Gastrocnemius medialis (tissue), 4 donors: ENCODE results near the gene VAV2. TPM values are rescaled to one million over a fixed set of nuclear protein-coding genes. Genes with fewer than 3 reads are reported as not detected.

Experiments
- ATAC-seq, 2 donors: fragments of 150-250 bp; one replicate each; pipeline ENCODE4 v1.9.1; 2016
- DNase-seq, 2 donors: peaks; one replicate each; pipeline ENCODE4 v3.0.0-alpha.2; 2019
- H3K27ac ChIP-seq, 4 donors: fragments of 200-600 bp; sonication (generic); 1 replicate in 1 of 4; 2 replicates in 3 of 4; pipeline ENCODE4 v1.5.1; 2016 to 2018; ENCODE audit warnings: mild to moderate bottlenecking in 2 of 4, moderate library complexity in 1 of 4
- H3K27me3 ChIP-seq, 3 donors: fragments of 200-600 bp; sonication (generic) in 2 of 3; 1 replicate in 1 of 3; 2 replicates in 2 of 3; pipeline versions ENCODE4 v1.5.1 to v1.6.0; 2016 to 2019; ENCODE audit warnings: mild to moderate bottlenecking in 1 of 3, moderate library complexity in 1 of 3
- H3K36me3 ChIP-seq, 2 donors: fragments of 200-600 bp; sonication (generic) in 1 of 2; one replicate each; pipeline ENCODE4 v1.5.1; 2017 to 2018
- H3K4me1 ChIP-seq, 2 donors: fragments of 200-600 bp; sonication (generic) in 1 of 2; one replicate each; pipeline ENCODE4 v1.5.1; 2016 to 2017; ENCODE audit warnings: mild to moderate bottlenecking in 2 of 2
- H3K4me3 ChIP-seq, 4 donors: fragments of 200-600 bp; sonication (generic) in 3 of 4; 1 replicate in 1 of 4; 2 replicates in 3 of 4; pipeline ENCODE4 v1.5.1; 2016 to 2019; ENCODE audit warnings: mild to moderate bottlenecking in 2 of 4
- H3K9me3 ChIP-seq, 3 donors: fragments of 200-600 bp; sonication (generic) in 2 of 3; 1 replicate in 1 of 3; 2 replicates in 2 of 3; pipeline ENCODE4 v1.5.1; 2016 to 2019
- POLR2A ChIP-seq, 2 donors: fragments of 450-650 bp; IDR thresholded peaks; one replicate each; pipeline ENCODE4 v1.6.1; 2017; ENCODE audit warnings: antibody characterized with exemption in 2 of 2, mild to moderate bottlenecking in 2 of 2, moderate library complexity in 2 of 2
- in situ Hi-C, 4 donors: fragments of 200-750 bp; cut with MboI; loops; one replicate each; pipeline versions ENCODE4 v1.15.0 to v1.8.0; 2017; ENCODE audit warnings: low sequenced_read_pairs in 4 of 4
- intact Hi-C: fragments of 100-400 bp; cut with DNase I; formaldehyde crosslinking; loops from one replicate; pipeline ENCODE4 v1.15.1; 2023; ENCODE audit warnings: low total_unique reads
- total RNA-seq, 4 donors: library from RNA; depleted of rRNA; stranded (reverse); fragments of >200 nt; gene quantifications; one replicate each; pipeline versions ENCODE4 v1.1.0 to v1.2.3, GENCODE V29; 2016
- TF ChIP-seq, protein P1 (sequence below), 5 experiments: fragments of 450-650 bp in 3 of 5; fragments of 200-600 bp in 2 of 5; sonication (generic) in 2 of 5; IDR thresholded peaks in 4 of 5; conservative IDR thresholded peaks in 1 of 5; 1 replicate in 4 of 5; 2 replicates in 1 of 5; pipeline ENCODE4 v1.5.1; 2016 to 2019; ENCODE audit warnings: antibody characterized with exemption in 5 of 5, mild to moderate bottlenecking in 3 of 5, moderate library complexity in 3 of 5

VAV2 gene
- total RNA-seq, 4 donors from 2014 or later, result 0.51 to 1.2 (median 0.97) TPM

DNA sequence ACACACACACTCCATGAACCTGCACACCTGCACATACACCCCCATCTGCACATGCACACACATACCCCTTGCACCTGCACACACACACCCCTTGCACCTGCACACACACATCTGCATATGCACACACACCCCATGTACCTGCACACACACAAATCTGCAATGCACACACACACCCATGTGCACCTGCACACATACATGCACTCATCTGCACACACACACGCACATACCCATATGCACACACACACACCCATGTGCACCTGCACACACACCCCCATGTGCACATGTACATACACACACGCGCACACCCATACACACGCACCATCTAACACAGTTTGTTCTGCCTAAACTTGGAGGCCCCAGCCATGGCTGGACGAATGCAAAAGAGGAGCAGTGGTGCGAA, 138.1 kb downstream of the VAV2 start:
- Histone ChIP-seq H3K9me3 (no peaks in the 10 kb centered on the region), H3K27ac (no peak overlapping the region), H3K27me3 (peaks cover 0 to 3% (median 0%) of the 10 kb centered on the region in 3 donors), H3K4me1 (no peaks in the 10 kb centered on the region), H3K4me3 (no peak overlapping the region), H3K36me3 (no peaks in the 10 kb centered on the region)
- no peak for TF ChIP-seq POLR2A (IDR thresholded peaks at IDR 0.05)
- TF ChIP-seq, protein P1, sequence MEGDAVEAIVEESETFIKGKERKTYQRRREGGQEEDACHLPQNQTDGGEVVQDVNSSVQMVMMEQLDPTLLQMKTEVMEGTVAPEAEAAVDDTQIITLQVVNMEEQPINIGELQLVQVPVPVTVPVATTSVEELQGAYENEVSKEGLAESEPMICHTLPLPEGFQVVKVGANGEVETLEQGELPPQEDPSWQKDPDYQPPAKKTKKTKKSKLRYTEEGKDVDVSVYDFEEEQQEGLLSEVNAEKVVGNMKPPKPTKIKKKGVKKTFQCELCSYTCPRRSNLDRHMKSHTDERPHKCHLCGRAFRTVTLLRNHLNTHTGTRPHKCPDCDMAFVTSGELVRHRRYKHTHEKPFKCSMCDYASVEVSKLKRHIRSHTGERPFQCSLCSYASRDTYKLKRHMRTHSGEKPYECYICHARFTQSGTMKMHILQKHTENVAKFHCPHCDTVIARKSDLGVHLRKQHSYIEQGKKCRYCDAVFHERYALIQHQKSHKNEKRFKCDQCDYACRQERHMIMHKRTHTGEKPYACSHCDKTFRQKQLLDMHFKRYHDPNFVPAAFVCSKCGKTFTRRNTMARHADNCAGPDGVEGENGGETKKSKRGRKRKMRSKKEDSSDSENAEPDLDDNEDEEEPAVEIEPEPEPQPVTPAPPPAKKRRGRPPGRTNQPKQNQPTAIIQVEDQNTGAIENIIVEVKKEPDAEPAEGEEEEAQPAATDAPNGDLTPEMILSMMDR (IDR thresholded peaks at IDR 0.05 in 4 of 5, conservative IDR thresholded peaks at IDR 0.05 in 1 of 5), result no peak
- DNase-seq, result no peak
- in situ Hi-C loops (no loop called here), intact Hi-C loops (no loop called here)
- ATAC-seq, result no peak

DNA sequence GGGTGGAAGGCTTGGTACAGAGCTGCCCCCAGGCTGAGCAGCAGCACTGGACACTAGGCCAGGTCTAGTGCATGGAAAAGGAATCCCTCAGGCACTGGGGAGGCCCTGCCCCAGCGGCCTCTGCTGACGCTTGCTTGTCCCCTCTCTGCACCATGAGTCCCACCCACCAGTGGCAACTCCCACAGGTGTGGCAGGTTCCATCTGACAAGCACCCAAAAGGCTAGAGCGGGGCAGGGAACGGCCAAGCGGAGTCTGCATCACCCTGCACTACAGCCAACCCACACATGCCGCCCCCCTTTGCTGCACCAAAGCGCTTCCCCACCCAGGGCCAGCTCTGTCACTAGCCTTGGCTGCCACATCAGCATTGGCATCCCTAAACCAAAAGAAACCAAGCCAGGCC, 138.8 kb downstream of the VAV2 start:
- intact Hi-C loops (no loop called here), in situ Hi-C loops (no loop called here)
- Histone ChIP-seq H3K27ac (no peak overlapping the region), H3K9me3 (no peaks in the 10 kb centered on the region), H3K4me3 (no peak overlapping the region), H3K36me3 (no peaks in the 10 kb centered on the region), H3K27me3 (peaks cover 0 to 3% (median 0%) of the 10 kb centered on the region in 3 donors), H3K4me1 (no peaks in the 10 kb centered on the region)
- DNase-seq, result no peak
- TF ChIP-seq, protein P1 (IDR thresholded peaks at IDR 0.05 in 4 of 5, conservative IDR thresholded peaks at IDR 0.05 in 1 of 5), result no peak
- TF ChIP-seq POLR2A (IDR thresholded peaks at IDR 0.05), result no peak
- ATAC-seq, result no peak

DNA sequence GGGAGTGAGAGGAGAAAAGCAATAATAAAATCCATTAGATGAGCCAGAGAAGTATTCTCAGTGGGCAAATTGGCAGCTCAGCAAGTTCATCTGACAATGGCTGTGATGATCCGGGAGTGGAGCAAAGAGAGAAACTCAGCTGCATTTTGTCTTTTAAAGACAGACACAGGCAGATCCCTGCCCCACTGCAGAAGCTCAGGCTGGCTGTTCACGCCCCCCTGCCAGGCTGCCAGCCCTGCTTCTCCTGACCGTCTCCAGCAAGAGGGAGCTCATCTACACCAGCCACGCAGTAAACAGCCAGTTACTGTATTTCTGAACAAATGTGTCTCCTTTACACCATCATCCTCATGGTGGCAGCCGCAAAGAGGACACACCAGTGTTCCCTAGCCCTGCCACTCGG, 139.7 kb downstream of the VAV2 start:
- no peak for DNase-seq
- Histone ChIP-seq H3K27ac (no peak overlapping the region), H3K4me3 (no peak overlapping the region), H3K4me1 (no peaks in the 10 kb centered on the region), H3K36me3 (no peaks in the 10 kb centered on the region), H3K27me3 (peaks cover 0 to 3% (median 0%) of the 10 kb centered on the region in 3 donors), H3K9me3 (no peaks in the 10 kb centered on the region)
- TF ChIP-seq, protein P1 (IDR thresholded peaks at IDR 0.05 in 4 of 5, conservative IDR thresholded peaks at IDR 0.05 in 1 of 5), result no peak
- TF ChIP-seq POLR2A (IDR thresholded peaks at IDR 0.05), result no peak
- intact Hi-C loops (no loop called here), in situ Hi-C loops (no loop called here)
- no peak for ATAC-seq

DNA sequence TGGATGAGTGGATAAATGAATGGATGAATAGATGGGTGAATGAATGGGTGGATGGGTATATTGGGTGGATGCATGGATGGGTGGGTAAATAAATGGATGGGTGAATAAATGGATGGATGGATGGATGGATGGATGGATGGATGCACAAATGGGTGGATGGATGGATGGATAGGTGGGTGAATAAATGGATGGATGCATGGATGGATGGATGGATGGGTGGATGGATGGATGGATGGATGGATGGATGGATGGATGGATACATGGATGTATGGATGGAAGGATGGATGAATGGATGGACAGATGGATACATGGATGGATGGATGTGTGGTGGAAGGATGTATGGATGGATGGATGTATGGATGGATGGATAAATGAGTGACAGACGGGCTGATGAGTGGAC, 140.4 kb downstream of the VAV2 start:
- TF ChIP-seq POLR2A (IDR thresholded peaks at IDR 0.05), result no peak
- TF ChIP-seq, protein P1 (IDR thresholded peaks at IDR 0.05 in 4 of 5, conservative IDR thresholded peaks at IDR 0.05 in 1 of 5), result no peak
- Histone ChIP-seq H3K4me3 (no peak overlapping the region), H3K4me1 (no peaks in the 10 kb centered on the region), H3K36me3 (no peaks in the 10 kb centered on the region), H3K27me3 (peaks cover 0 to 3% (median 0%) of the 10 kb centered on the region in 3 donors), H3K9me3 (no peaks in the 10 kb centered on the region), H3K27ac (no peak overlapping the region)
- ATAC-seq (no peak), DNase-seq (no peak)
- intact Hi-C loops, result no loop called here
- in situ Hi-C loops, result no loop called here

DNA sequence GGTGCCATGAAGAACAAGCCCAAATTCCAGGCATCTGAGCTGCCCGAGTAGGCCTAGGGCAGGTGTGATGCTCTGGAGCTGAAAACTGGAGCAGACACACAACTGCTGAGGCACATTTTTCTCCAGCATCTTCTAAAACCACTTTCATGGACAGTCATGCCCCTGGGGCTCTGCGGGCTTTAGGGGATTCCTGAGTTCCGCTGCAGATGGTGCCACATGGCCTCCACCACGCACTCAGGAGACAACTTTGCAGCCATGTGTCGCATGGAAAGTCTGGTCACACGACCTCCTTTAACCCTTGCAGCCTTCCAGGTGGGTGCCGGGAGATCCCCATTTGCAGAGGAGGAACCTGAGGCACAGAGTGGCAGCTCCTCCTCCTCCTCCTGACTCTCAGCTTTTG, 141.2 kb downstream of the VAV2 start:
- intact Hi-C loops, result no loop called here
- Histone ChIP-seq H3K27ac (no peak overlapping the region), H3K4me3 (no peak overlapping the region), H3K36me3 (no peaks in the 10 kb centered on the region), H3K4me1 (no peaks in the 10 kb centered on the region), H3K9me3 (no peaks in the 10 kb centered on the region), H3K27me3 (peaks cover 0 to 3% (median 0%) of the 10 kb centered on the region in 3 donors)
- TF ChIP-seq, protein P1 (IDR thresholded peaks at IDR 0.05 in 4 of 5, conservative IDR thresholded peaks at IDR 0.05 in 1 of 5), result no peak
- no peak for TF ChIP-seq POLR2A (IDR thresholded peaks at IDR 0.05)
- ATAC-seq (no peak), DNase-seq (no peak)
- in situ Hi-C loops, result no loop called here
